Heart left ventricle (tissue), 13 donors: ENCODE measurements around the gene IKZF1.

ENCODE experiments used
- POLR2A ChIP-seq, 2 donors: fragments of 450-650 bp; IDR thresholded peaks; one replicate each; pipeline ENCODE4 v1.6.1; 2017; ENCODE audit warnings: antibody characterized with exemption in 2 of 2, mild to moderate bottlenecking in 2 of 2, moderate library complexity in 2 of 2
- TF ChIP-seq, protein P1 (sequence below), 12 donors: fragments of 200-600 bp; sonication (generic) in 4 of 12; IDR thresholded peaks; one replicate each; pipeline versions ENCODE4 v1.5.0 to v1.8.0; 2018 to 2022; ENCODE audit warnings: antibody characterized with exemption in 12 of 12, mild to moderate bottlenecking in 5 of 12
- donor health status: ischemic (EF 13 %, LVEDD 7.1; RV severe dilation, severe dysfunction).
- donor health status: DM: no; HTN: yes; CAD: no.
- donor health status: DM: no; HTN: no; CAD: no.
- donor health status: ischemic (EF 25% LVEDD 6.9; RV normal size, moderate dysfunction).
- donor health status: ischemic (EF 25% LVEDD 5.7; RV mildly dilated, moderate dysfunction).
- donor health status: ischemic (EF 35%, LVEDD 5.7; RV mildly dilated, moderate dysfunction).
- donor health status: nonischemic (EF 11% LVEDD 7.7; RV severe dilation, severe dysfunction).
- donor health status: DM: yes; HTN: yes; CAD: no.
- donor health status: PGD.
- donor health status: ischemic (EF 29% LVEDD 5.4; RV normal size, mild dysfunction).
- donor health status: nonischemic (EF 23%, LVEDD 6.1; RV moderate dilation, normal function).

GRCh38 chr7:50296799-50297198 lies 7.7 kb upstream of the IKZF1 start:
- TF ChIP-seq, protein P1, sequence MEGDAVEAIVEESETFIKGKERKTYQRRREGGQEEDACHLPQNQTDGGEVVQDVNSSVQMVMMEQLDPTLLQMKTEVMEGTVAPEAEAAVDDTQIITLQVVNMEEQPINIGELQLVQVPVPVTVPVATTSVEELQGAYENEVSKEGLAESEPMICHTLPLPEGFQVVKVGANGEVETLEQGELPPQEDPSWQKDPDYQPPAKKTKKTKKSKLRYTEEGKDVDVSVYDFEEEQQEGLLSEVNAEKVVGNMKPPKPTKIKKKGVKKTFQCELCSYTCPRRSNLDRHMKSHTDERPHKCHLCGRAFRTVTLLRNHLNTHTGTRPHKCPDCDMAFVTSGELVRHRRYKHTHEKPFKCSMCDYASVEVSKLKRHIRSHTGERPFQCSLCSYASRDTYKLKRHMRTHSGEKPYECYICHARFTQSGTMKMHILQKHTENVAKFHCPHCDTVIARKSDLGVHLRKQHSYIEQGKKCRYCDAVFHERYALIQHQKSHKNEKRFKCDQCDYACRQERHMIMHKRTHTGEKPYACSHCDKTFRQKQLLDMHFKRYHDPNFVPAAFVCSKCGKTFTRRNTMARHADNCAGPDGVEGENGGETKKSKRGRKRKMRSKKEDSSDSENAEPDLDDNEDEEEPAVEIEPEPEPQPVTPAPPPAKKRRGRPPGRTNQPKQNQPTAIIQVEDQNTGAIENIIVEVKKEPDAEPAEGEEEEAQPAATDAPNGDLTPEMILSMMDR (IDR thresholded peaks at IDR 0.05) = no peak
- TF ChIP-seq POLR2A (IDR thresholded peaks at IDR 0.05) = no peak
